ENCODE results near the gene STAT3. TPM values are rescaled to one million over a fixed set of nuclear protein-coding genes. Genes with fewer than 3 reads are reported as not detected.

Gene STAT3
- total and polyA plus RNA-seq, 9 of the 15 experiments (the other 6 are each of a cell fraction or from before 2014, with no cell fraction given): 90.0 to 179 (median 114) TPM

GRCh38 chr17:42309986-42310786, 78.1 kb downstream of the STAT3 start (continued):
- no peak for TF ChIP-seq ZBTB40 (IDR thresholded peaks at IDR 0.05)
- TF ChIP-seq ZBTB40 (CRISPR knock-in tag; IDR thresholded peaks at IDR 0.05): no peak
- no peak for TF ChIP-seq ZNF175 (CRISPR knock-in tag; IDR thresholded peaks at IDR 0.05; ENCODE audit: low read depth)
- TF ChIP-seq SUPT5H (IDR thresholded peaks at IDR 0.05): 0 out of 2 replicates have a peak, but pooled peaks have one; percentile 12
- no peak for TF ChIP-seq KHSRP (IDR thresholded peaks at IDR 0.05)
- peak in 1 of 2 experiments; percentile 45; a peak in 3 of 4 replicates for TF ChIP-seq RAD21 (CRISPR knock-in tag; conservative IDR thresholded peaks at IDR 0.05 in 1 of 2, IDR thresholded peaks at IDR 0.05 in 1 of 2)
- TF ChIP-seq TAF7 (tag; IDR thresholded peaks at IDR 0.05): no peak
- TF ChIP-seq MEF2D (tag; conservative IDR thresholded peaks at IDR 0.05; ENCODE audit: low read depth): no peak
- TF ChIP-seq ZNF398 (CRISPR knock-in tag; IDR thresholded peaks at IDR 0.05): no peak
- no peak for TF ChIP-seq HDAC2 (IDR thresholded peaks at IDR 0.05)
- no peak for TF ChIP-seq ETS1 (conservative IDR thresholded peaks at IDR 0.05; ENCODE audit: control insufficient read depth, low read depth, low read length)
- TF ChIP-seq YBX1 (IDR thresholded peaks at IDR 0.05): no peak
- no peak for TF ChIP-seq ZNF717 (CRISPR knock-in tag; IDR thresholded peaks at IDR 0.05)
- peak; percentile 73; the same call in 1 of the 2 replicates for TF ChIP-seq DMBX1 (CRISPR knock-in tag; IDR thresholded peaks at IDR 0.05; ENCODE audit: borderline replicate concordance)
